ENCODE measurements around the gene BMP8A.

- no peak for TF ChIP-seq EP300 (IDR thresholded peaks at IDR 0.05)
- TF ChIP-seq CTCF (IDR thresholded peaks at IDR 0.05), result no peak
- no peak for TF ChIP-seq POLR2AphosphoS5 (IDR thresholded peaks at IDR 0.05)
These were observed 40.4 kb upstream of the BMP8A start for GRCh38 chr1:39450956-39451606.

Measured in gastroesophageal sphincter (tissue), 3 donors.